HG03097 (cell line): ENCODE measurements around the gene MED17.

Source experiments
- ATAC-seq: cut with Tn5 transposase; IDR thresholded peaks from one replicate; pipeline ENCODE4 v1.9.1; 2021; ENCODE audit not compliant: unreplicated experiment, low FRiP score

The MED17 gene

DNA sequence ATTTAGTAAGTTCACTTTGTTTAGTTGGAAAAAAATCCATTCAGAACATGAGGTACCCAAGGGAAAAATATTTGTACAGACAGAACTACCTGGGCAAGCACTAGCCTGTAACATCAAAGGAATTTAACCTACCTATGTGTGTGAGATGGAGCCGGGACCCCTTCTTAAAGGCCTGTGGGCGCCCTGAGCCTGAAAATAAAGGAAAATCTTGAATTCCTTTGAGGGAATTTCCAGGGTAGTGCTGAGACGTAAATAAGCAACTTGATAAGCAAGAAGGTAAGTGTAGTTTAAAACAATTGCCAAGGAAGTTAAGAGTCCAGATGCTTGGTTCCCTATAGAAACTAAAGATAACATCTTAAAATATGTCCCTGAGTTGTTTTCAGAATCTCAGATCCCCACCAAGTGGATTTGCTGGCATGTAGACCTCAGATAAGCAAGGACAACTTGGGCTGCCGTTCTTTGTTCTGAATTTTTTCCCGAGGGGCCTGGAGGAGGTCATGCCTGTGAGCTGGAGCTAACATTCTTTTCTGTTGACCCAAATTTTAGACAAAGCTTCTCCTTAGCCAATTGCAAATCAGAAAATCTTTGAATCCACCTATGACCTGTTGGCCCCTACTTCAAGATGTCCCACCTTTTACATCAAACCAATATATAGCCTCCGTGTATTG, 31.0 kb downstream of the MED17 start:
- no peak for ATAC-seq

GRCh38 chr11:93817426-93818348, 33.6 kb downstream of the MED17 start:
- no peak for ATAC-seq

DNA sequence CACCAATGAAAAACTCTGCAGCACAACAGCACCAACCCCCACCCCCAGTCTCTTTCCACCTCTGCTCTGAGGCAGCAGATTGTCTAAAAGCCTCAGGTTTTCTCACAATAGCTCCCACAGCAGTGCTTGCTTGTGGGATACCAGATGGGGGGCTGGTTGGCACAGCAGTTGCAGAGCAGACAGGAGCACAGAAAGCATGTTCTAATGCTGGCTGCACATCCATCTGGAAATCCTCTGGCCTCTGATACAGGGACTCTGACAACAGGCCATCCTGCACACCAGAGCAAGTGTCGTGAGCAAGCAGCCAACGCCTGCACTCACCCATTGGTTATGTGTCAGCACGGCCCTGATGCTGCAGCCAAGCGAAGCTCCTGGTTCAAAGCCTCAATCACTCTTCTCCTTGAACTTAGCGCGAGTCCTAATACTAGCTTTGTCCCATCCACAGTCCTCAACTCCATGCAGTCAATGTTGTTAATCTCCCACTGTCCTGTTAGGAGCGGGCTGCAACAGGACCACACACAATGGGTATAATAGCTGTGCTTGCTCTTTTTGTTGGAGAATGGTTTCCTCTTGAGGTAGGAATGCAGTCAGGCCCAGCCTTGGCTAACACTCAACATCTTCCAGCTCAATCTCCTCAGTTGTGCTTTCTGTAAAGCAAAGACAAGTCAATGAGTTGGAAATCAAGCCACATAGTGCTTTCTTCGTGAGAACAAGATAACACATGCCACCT, 36.0 kb downstream of the MED17 start:
- ATAC-seq = no peak

DNA sequence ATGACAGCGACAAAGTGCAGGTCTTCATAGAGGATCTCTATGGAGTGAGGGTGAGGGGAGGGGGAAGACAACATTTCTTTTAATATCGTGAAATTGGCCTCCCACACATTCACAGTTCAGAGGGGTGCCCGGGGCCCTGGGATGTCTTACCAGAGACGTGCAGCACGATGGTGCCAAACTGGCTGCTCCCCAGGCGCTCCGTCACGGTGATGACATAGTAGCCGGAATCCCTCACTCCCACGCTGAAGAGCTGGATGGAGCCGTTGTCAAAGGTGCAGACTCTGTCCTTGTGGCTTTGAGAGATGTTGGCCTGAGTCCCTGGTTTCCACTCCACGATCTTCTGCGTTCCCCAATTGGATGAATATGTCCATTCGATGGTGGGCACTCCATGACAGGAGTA, 36.8 kb downstream of the MED17 start:
- ATAC-seq = no peak

GRCh38 chr11:93821617-93822016, 37.5 kb downstream of the MED17 start:
- ATAC-seq = no peak

GRCh38 chr11:93822359-93822758, 38.3 kb downstream of the MED17 start:
- ATAC-seq = no peak

GRCh38 chr11:93823210-93823609, 39.1 kb downstream of the MED17 start:
- ATAC-seq = no peak

DNA sequence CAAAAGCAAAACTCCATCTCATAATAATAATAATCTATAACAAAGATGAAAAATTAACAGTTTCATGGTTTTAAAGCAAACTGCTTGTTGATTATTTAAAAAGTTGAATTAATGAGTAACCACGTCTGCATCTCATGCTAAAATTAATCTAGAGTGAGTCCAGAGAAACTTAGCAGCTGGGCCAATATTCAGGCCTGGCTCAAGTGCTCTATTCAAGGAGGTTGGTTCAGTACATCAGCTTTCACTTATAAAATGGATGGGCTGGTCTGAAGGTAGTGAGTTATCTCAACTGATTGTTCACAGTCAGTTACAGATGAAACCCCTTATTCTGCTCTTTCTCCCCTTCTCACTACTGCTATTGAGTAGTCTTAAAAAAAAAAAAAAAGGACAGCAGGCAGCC, 43.3 kb downstream of the MED17 start:
- no peak for ATAC-seq

- no peak for ATAC-seq
Measured at GRCh38 chr11:93829598-93829997, 45.5 kb downstream of the MED17 start.

- ATAC-seq = no peak
Measured at GRCh38 chr11:93831343-93832127, 47.5 kb downstream of the MED17 start.

DNA sequence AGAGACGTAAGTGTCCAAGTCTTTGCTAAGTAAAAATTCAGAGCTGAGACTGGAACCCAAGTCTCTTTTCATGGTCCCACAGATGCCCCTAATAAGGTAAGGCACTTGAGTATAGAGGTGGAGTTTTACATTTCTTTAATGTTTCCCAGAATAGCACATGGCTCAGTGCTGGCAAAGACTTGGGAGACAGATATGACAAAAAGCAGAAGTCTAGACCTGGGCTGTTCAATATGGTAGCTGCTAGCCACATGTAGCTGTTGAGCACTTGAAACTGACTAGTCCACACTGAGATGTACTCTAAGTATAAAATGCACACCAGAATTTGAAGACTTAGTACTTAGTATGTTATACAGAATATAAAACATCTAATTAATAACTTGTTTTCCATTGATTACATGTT, 48.7 kb downstream of the MED17 start:
- no peak for ATAC-seq

DNA sequence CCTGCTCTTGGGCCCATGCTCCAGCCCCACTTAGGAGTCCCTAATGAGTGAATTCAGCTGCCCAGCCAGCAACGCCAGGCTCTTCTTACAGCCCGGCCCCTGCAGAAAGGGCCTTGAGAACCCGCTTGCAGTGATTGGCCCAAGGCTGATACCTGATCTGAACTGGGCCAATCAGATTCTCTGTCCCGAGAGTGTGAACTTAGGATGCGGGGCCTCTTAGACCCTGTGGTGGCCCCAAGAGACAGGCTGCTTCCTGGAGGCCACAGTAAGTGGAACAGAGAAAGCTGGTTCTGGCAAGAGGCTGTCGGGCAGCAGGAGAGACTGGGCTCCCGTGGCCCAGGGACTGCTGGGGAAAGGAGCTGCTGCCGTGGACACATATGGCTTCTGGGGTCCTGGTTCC, 54.9 kb downstream of the MED17 start:
- ATAC-seq = no peak

DNA sequence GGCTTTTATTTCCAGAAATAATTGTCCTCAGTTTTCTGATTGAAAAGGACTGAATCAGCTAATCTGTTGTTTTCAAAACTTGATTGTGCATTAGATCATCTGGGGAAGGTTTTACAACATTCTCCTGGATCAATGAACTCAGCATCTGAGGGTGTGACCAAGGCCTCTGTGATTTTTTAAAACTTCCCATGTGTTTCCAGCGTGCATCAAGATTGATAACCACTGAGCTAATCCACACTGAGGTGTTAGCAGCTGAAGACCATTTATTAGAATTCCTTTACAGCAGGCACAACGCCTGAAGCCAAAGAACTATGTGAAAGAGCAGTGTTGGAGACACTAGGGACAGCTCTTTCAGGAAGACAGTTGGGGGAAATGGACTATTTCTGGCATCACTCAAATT, 56.1 kb downstream of the MED17 start:
- ATAC-seq = no peak

DNA sequence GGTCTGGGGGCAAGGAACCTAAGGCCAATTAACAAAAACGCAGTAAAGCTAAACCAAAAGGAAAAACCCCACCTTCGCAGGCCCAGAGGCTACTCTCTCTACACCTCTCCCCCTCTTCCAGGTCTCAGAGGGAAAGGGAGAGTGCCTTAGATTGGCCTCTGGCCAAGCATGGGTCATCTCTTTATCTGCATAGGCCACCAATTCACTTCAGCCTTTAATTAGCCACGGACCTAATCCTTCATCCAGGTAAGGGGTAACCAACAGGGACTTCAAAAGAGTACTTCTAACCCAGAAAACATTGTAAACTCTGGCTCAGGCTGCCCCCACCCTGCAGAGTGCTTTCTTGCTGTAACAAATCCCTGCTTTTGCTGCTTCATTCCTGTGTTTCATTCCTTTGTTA, 56.9 kb downstream of the MED17 start:
- no peak for ATAC-seq

DNA sequence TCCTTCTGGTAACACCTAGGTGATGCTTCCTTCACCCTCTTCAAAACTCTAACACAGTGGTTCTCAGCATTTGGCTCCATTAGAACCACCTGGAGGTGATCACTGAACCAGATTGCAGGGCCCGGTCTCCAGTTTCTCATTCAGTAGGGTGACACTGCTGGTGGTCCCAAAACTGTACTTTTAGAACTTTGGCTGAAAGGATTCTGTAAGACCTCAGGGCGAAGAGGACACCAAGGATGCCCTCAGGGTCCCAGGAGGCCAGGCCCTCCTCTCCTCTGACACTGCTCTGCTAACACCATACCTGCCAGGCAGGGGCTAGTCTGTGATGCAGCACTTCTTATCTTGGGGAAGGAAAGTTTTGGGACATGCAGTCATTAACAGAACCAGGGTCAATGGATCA, 57.4 kb downstream of the MED17 start:
- no peak for ATAC-seq

- ATAC-seq = no peak
Measured at GRCh38 chr11:93842034-93842433, 58.0 kb downstream of the MED17 start.

DNA sequence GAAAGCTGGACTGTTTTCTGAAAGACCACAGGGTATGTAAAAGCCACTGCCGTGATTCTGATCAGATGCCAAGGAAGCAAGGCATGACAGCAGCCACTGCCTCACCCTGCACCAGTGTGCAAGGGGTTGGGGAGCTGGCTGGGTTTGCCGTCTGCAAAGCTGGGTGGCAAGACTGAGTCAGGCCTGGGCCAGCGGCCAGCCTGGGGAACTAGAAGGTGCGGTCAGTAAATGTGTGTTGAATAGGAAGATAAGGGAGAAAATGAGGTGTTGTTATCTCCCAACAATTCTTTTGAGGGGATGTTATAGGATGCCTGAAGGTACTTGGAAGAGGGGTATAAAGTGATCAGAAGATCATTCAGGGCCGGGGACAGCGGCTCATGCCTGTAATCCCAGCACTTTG, 58.4 kb downstream of the MED17 start:
- ATAC-seq = no peak

DNA sequence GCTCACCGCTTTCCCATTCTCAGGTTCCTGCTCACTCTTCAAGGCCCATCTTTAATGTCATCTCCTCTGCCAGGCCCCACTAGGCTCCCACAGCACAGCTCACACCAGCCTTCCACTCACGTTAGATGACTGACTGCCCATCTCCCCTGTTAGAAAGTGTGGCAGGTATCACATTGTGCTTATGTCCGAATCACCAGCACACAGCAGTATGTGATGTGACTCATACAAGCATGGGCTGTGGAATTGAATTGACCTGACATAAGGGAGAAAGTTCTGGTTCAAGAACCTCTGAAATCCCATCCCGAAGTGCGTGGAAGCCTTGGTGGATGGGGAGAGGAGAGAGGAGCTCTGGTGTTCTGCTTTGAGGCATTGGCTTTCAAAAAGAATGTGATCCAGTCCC, 59.8 kb downstream of the MED17 start:
- ATAC-seq = no peak

DNA sequence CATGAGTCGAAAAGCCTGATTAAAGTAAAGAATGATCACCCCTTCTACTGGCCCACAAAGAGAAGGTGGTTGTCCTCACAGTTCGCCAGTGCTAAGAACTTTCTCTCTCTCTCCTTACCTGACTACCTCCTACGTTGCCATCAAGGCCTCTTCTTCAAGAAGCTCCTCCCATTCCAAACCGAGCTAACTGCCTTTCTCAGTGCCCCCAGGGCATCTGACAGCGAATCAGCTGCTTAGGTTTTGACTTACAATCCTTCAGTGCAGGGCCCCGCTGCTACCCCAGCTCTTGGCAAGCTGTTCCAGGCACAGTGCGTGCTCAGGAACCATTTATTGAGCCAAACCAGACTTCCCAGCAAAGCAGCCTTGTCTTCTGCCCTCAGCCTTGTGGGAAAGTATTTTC, 60.5 kb downstream of the MED17 start:
- no peak for ATAC-seq

GRCh38 chr11:93845181-93846092, 61.4 kb downstream of the MED17 start:
- no peak for ATAC-seq
